ENCODE measurements around the gene ACVRL1. TPM values are rescaled to one million over a fixed set of nuclear protein-coding genes. Genes with fewer than 3 reads are reported as not detected.

Gene ACVRL1
- total RNA-seq, 1 experiment from 2014 or later = not detected

GRCh38 chr12:51926064-51926632, 18.8 kb downstream of the ACVRL1 start:
- no peak overlapping the region for H2BK5ac ChIP-seq (ENCODE audit: insufficient read length, low read length)
- no peaks in the 10 kb centered on the region for H4K20me1 ChIP-seq (ENCODE audit: control insufficient read depth, insufficient read depth, insufficient read length)
- no CpG with 5 or more reads among the region's 8 CpGs for WGBS (ENCODE audit: extremely low coverage, insufficient read length, low lambda C conversion rate)

More at GRCh38 chr12:51926064-51926632, 18.8 kb downstream of the ACVRL1 start:
- Histone ChIP-seq H3T11ph (ENCODE audit: low read length) (no peak overlapping the region), H3K23me2 (ENCODE audit: insufficient read length, low read depth, low read length, poor library complexity, severe bottlenecking) (no peaks in the 10 kb centered on the region), H3K23ac (ENCODE audit: insufficient read length, low read depth, low read length) (no peak overlapping the region), H3K27me3 (ENCODE audit: insufficient read depth, low read length) (no peaks in the 10 kb centered on the region), H2BK120ac (ENCODE audit: low read depth, low read length, poor library complexity, severe bottlenecking) (no peak overlapping the region), H3K4me1 (ENCODE audit: insufficient read depth, low read length) (no peaks in the 10 kb centered on the region; the same call in 1 of the 2 replicates), H4K91ac (ENCODE audit: insufficient read length, low read depth, low read length) (no peak overlapping the region), H2AFZ (ENCODE audit: low read length) (no peak overlapping the region), H2BK12ac (ENCODE audit: insufficient read length, low read depth, low read length) (no peak overlapping the region), H2AK5ac (ENCODE audit: insufficient read length, low read length) (no peak overlapping the region), H3K79me2 (ENCODE audit: insufficient read depth, low read length) (no peaks in the 10 kb centered on the region), H3K14ac (ENCODE audit: insufficient read depth, low read length) (no peak overlapping the region), H3K9ac (ENCODE audit: extremely low read depth, insufficient read length, low read length) (no peak overlapping the region), H3K18ac (ENCODE audit: insufficient read length, low read depth, low read length) (no peak overlapping the region), H3K4me2 (ENCODE audit: insufficient read depth, insufficient read length, low read length) (no peak overlapping the region), H4K8ac (replicated peaks; ENCODE audit: insufficient read length, low read depth, low read length) (no peak overlapping the region), H3K56ac (ENCODE audit: insufficient read length, low read depth, low read length) (no peak overlapping the region), H3K4ac (ENCODE audit: low read depth, low read length) (no peak overlapping the region), H4K5ac (ENCODE audit: insufficient read length, low read depth, low read length) (no peak overlapping the region), H2BK15ac (ENCODE audit: low read depth, low read length) (no peak overlapping the region), H3K79me1 (ENCODE audit: insufficient read depth, low read depth, low read length, poor library complexity, severe bottlenecking) (no peaks in the 10 kb centered on the region), H3K9me3 (ENCODE audit: control insufficient read depth, low read depth, low read length) (no peaks in the 10 kb centered on the region), H3K27ac (ENCODE audit: insufficient read length, low read depth, low read length) (no peak overlapping the region), H2BK20ac (ENCODE audit: low read depth, low read length, poor library complexity, severe bottlenecking) (no peak overlapping the region)
- no peak for DNase-seq
- Mint-ChIP-seq H3K4me1 (peaks cover 10 to 26% of the 10 kb centered on the region in 2 experiments), H3K27me3 (ENCODE audit: low read depth) (peaks cover 32% of the 10 kb centered on the region), H3K4me3 (no peak overlapping the region), H3K27ac (peak overlapping the region in 1 of 3 experiments; percentile 88; a peak in 1 of 7 replicates), H3K9me3 (no peaks in the 10 kb centered on the region), H3K36me3 (ENCODE audit: insufficient read depth in 1 of 3, low read depth in 3 of 3) (no peaks in the 10 kb centered on the region)
- no peak for TF ChIP-seq CTCF (conservative IDR thresholded peaks at IDR 0.05)
